Measurements from ENCODE around the gene LINC01488. TPM values are rescaled to one million over a fixed set of nuclear protein-coding genes. Genes with fewer than 3 reads are reported as not detected.

Gene LINC01488
- total and polyA plus RNA-seq, 10 of the 15 experiments (the other 5 are each of a cell fraction or from before 2014, with no cell fraction given) = not detected

DNA sequence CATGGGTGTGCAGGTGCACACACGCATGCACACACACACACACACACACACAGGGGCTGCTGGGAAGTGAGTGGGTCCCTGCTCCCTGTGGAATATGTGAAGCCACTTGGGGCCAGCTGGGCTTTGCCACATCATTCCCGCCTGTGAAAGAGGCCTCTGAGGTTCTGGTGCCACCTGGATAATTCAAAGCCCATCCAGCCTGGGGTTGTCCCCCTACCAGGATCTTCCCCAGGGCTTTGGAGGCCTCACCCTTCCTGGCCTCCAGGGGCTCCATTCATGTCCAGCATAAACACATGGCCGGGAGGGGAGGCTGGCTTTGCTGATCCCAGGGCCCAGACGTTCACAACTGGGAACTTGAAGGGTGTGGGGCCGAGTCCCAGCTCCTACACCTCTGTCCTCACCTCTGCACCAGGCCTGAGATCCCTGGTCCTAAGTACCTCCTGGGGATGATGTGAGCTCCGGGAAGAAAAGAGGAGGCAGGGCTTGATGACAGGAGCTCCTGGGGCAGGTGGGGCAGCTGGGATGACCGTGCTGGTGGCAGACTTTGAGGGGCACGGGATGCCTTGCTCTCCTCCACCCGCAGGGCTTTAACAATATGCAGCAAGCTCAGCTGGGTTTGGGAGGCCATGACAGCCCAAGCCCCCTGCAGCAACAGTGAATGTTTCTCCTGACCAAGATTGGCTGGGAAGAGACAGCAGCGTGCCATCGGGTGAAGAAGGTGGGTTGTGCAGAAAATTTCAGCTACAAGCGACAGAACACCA is 14.2 kb downstream of the LINC01488 start:
- POLR2A ChIA-PET = no interaction called here
- TF ChIP-seq, protein P1, sequence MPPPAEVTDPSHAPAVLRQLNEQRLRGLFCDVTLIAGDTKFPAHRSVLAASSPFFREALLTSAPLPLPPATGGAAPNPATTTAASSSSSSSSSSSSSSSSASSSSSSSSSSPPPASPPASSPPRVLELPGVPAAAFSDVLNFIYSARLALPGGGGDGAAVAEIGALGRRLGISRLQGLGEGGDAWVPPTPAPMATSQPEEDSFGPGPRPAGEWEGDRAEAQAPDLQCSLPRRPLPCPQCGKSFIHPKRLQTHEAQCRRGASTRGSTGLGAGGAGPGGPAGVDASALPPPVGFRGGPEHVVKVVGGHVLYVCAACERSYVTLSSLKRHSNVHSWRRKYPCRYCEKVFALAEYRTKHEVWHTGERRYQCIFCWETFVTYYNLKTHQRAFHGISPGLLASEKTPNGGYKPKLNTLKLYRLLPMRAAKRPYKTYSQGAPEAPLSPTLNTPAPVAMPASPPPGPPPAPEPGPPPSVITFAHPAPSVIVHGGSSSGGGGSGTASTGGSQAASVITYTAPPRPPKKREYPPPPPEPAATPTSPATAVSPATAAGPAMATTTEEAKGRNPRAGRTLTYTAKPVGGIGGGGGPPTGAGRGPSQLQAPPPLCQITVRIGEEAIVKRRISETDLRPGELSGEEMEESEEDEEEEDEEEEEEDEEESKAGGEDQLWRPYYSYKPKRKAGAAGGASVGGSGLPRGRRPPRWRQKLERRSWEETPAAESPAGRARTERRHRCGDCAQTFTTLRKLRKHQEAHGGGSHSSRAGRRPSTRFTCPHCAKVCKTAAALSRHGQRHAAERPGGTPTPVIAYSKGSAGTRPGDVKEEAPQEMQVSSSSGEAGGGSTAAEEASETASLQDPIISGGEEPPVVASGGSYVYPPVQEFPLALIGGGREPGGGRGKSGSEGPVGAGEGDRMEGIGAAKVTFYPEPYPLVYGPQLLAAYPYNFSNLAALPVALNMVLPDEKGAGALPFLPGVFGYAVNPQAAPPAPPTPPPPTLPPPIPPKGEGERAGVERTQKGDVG (CRISPR knock-in tag; IDR thresholded peaks at IDR 0.05) = no peak
- TF ChIP-seq, protein P2, sequence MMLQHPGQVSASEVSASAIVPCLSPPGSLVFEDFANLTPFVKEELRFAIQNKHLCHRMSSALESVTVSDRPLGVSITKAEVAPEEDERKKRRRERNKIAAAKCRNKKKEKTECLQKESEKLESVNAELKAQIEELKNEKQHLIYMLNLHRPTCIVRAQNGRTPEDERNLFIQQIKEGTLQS (IDR thresholded peaks at IDR 0.05; ENCODE audit: borderline replicate concordance, extremely low read depth, low read depth, low read length) = no peak
- TF ChIP-seq, protein P3, sequence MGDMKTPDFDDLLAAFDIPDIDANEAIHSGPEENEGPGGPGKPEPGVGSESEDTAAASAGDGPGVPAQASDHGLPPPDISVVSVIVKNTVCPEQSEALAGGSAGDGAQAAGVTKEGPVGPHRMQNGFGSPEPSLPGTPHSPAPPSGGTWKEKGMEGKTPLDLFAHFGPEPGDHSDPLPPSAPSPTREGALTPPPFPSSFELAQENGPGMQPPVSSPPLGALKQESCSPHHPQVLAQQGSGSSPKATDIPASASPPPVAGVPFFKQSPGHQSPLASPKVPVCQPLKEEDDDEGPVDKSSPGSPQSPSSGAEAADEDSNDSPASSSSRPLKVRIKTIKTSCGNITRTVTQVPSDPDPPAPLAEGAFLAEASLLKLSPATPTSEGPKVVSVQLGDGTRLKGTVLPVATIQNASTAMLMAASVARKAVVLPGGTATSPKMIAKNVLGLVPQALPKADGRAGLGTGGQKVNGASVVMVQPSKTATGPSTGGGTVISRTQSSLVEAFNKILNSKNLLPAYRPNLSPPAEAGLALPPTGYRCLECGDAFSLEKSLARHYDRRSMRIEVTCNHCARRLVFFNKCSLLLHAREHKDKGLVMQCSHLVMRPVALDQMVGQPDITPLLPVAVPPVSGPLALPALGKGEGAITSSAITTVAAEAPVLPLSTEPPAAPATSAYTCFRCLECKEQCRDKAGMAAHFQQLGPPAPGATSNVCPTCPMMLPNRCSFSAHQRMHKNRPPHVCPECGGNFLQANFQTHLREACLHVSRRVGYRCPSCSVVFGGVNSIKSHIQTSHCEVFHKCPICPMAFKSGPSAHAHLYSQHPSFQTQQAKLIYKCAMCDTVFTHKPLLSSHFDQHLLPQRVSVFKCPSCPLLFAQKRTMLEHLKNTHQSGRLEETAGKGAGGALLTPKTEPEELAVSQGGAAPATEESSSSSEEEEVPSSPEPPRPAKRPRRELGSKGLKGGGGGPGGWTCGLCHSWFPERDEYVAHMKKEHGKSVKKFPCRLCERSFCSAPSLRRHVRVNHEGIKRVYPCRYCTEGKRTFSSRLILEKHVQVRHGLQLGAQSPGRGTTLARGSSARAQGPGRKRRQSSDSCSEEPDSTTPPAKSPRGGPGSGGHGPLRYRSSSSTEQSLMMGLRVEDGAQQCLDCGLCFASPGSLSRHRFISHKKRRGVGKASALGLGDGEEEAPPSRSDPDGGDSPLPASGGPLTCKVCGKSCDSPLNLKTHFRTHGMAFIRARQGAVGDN (IDR thresholded peaks at IDR 0.05) = no peak
- TF ChIP-seq ZNF622 (IDR thresholded peaks at IDR 0.05) (no peak), ZZZ3 (IDR thresholded peaks at IDR 0.05; ENCODE audit: control insufficient read depth, insufficient read length, low read depth) (no peak)
- TF ChIP-seq, protein P4, sequence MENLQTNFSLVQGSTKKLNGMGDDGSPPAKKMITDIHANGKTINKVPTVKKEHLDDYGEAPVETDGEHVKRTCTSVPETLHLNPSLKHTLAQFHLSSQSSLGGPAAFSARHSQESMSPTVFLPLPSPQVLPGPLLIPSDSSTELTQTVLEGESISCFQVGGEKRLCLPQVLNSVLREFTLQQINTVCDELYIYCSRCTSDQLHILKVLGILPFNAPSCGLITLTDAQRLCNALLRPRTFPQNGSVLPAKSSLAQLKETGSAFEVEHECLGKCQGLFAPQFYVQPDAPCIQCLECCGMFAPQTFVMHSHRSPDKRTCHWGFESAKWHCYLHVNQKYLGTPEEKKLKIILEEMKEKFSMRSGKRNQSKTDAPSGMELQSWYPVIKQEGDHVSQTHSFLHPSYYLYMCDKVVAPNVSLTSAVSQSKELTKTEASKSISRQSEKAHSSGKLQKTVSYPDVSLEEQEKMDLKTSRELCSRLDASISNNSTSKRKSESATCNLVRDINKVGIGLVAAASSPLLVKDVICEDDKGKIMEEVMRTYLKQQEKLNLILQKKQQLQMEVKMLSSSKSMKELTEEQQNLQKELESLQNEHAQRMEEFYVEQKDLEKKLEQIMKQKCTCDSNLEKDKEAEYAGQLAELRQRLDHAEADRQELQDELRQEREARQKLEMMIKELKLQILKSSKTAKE (IDR thresholded peaks at IDR 0.05; ENCODE audit: low read depth, poor library complexity, severe bottlenecking) = no peak
- SMC1A ChIA-PET (ENCODE audit: uncharacterized antibody, unreplicated experiment) = no interaction called here
- RAD21 ChIA-PET (ENCODE audit: unreplicated experiment) = no interaction called here
- Histone ChIP-seq H3K27ac (ENCODE audit: control insufficient read depth, insufficient read depth) (no peak overlapping the region), H3K9me3 (replicated peaks; ENCODE audit: control insufficient read depth, insufficient read depth, low read length) (no peaks in the 10 kb centered on the region), H3K27me3 (replicated peaks in 1 of 2; ENCODE audit: control insufficient read depth in 2 of 2, insufficient read depth in 2 of 2, low read length in 1 of 2) (no peaks in the 10 kb centered on the region; a peak in 1 of 4 replicates), H3K4me1 (ENCODE audit: control insufficient read depth, insufficient read depth, low read length) (no peaks in the 10 kb centered on the region), H3K9ac (ENCODE audit: control insufficient read depth, insufficient read depth, low read length) (no peak overlapping the region), H3K79me2 (ENCODE audit: control insufficient read depth, insufficient read depth, low read length) (no peaks in the 10 kb centered on the region), H3K36me3 (ENCODE audit: control insufficient read depth in 2 of 2, insufficient read depth in 2 of 2, low read length in 1 of 2) (no peaks in the 10 kb centered on the region), H3K4me3 (no peak overlapping the region), H3K4me2 (ENCODE audit: control insufficient read depth, insufficient read depth) (no peak overlapping the region), H4K20me1 (ENCODE audit: control insufficient read depth, insufficient read depth) (no peaks in the 10 kb centered on the region; the same call in 1 of the 2 replicates), H2AFZ (ENCODE audit: control insufficient read depth, low read depth, low read length) (no peak overlapping the region)
- in situ Hi-C loops (cut with MboI) (no loop called here), intact Hi-C loops (cut with micrococcal nuclease; ENCODE audit: unreplicated experiment) (no loop called here)
- ATAC-seq (no peak), FAIRE-seq (no peak), DNase-seq (ENCODE audit: low read depth, low spot score) (no peak)
- BruUV-seq (replicated peaks) = no TSS peak
- CTCF ChIA-PET = no interaction called here
- 23% methylated on average over 11 of the region's 12 CpGs for WGBS (ENCODE audit: insufficient coverage, insufficient replicate concordance, low lambda C conversion rate, missing lambda C conversion rate)
